ENCODE data around the gene SERPINB6. TPM values are rescaled to one million over a fixed set of nuclear protein-coding genes. Genes with fewer than 3 reads are reported as not detected.
A peak's percentile ranks its signal among the peaks of the same experiment; 100 is the strongest.
"Not testable (repeated sequence)": the region's sequence is repeated elsewhere in the genome, so short reads cannot be mapped to it uniquely, and the experiment has no call there.

SERPINB6 gene
- total RNA-seq, 1 donor from 2014 or later = 78.8 TPM

GRCh38 chr6:2976571-2977085, 5.3 kb upstream of the SERPINB6 start:
- ATAC-seq = no peak

DNA sequence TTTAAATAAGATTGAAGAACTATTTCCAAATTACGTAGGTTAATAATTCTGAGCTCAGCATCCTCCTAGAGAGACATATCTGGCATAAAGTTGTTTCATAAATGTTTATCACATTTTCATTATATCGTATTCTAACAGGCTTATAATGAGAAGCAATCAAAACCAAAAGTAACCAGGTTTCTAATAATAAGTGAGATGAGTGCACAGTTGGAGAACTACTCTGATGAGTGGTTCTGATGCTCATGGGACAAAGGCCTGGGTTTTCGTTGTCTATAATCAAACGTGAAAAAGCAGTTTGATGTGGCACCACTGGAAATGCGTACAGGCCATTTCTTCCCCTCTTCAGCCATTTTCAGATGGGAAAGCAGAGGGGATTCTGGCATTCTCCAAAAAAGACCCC, 4.7 kb upstream of the SERPINB6 start:
- ATAC-seq = no peak

GRCh38 chr6:2973676-2974075, 2.3 kb upstream of the SERPINB6 start:
- ATAC-seq = no peak

DNA sequence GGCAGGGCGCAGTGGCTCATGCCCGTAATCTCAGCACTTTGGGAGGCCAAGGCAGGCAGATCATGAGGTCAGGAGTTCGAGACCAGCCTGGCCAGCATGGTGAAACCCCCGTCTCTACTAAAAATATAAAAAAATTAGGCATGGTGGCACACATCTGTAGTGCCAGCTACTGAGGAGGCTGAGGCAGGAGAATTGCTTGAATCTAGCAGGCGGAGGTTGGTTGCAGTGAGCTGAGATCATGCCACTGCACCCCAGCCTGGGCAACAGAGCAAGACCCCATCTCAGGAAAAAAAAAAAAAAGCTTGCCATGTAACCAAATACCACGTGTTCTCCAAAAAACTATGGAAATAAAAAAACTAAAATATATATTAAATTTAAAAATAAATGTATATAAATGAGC, 1.8 kb upstream of the SERPINB6 start:
- not testable (repeated sequence) for ATAC-seq

DNA sequence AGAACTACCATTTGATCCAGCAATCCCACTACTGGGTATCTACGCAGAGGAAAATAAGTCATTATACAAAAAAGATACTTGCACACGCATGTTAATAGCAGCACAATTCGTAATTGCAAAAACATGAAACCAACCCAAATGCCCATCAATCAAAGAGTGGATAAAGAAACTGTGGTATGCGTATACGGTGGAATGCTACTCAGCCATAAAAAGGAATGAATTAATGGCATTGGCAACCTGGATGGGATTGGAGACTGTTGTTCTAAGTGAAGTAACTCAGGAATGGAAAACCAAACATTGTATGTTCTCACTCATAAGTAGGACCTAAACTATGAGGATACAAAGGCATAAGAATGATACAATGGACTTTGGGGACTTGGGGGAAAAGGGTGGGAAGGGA, 1.3 kb upstream of the SERPINB6 start:
- ATAC-seq = not testable (repeated sequence)

DNA sequence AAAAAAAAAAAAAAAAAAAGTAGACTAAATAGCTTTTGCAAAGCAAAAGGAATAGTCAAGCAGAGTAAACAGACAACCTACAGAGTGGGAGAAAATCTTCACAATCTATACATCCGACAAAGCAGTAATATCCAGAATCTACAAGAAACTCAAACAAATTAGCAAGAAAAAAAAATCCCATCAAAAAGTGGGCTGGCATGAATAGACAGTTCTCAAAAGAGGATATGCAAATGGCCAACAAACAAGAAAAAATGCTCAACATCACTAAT, 786 bp upstream of the SERPINB6 start:
- ATAC-seq = not testable (repeated sequence)

GRCh38 chr6:2970753-2971419, 481 bp downstream of the SERPINB6 start:
- ATAC-seq = peak; percentile 81

DNA sequence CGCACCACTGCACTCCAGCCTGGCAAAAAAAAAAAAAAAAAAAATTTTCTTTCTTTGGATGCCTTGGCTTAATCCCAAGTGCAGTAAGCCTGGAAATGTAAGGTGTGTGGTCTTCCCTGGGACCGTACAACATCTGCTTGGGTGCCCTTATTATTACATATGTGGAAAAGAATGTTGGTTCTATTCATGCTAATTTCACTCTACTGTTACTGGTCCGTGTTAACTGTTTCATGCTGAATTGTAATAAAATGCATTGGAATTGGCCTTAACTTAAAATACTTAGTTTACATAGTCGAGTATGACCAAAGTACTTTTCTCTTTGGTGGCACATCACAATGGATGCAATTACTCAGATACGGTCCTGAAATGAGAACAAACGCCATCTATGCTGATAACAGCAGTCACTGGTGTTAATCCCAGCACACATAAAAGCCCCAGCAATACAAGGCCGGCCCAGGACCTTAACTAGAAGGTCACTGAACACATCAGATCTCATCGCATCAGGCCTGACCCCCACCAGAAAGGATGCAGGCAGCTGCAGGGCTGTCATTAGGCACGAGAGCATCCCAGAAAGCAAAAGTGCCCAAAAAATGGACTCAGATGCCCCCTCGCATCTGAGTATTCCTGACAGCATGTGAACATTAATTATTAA, 1.2 kb downstream of the SERPINB6 start:
- ATAC-seq = no peak

DNA sequence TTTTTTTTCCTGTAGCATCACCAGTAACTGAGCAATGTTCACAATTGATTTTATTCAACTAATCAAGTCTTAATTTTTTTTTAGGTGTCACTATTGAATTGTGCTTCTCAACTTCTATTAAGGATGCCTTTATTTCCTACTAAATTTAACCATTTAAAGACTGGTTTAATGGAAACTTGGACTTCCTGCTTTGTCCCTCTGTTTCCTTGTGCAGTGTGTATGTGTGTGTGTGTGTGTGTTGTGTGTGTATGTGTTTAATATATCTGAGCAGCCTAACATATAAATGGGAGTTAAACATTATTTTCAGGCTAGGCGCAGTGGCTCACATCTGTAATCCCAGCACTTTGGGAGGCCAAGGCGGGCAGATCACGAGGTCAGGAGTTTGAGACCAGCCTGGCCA, 1.8 kb downstream of the SERPINB6 start:
- no peak for ATAC-seq

DNA sequence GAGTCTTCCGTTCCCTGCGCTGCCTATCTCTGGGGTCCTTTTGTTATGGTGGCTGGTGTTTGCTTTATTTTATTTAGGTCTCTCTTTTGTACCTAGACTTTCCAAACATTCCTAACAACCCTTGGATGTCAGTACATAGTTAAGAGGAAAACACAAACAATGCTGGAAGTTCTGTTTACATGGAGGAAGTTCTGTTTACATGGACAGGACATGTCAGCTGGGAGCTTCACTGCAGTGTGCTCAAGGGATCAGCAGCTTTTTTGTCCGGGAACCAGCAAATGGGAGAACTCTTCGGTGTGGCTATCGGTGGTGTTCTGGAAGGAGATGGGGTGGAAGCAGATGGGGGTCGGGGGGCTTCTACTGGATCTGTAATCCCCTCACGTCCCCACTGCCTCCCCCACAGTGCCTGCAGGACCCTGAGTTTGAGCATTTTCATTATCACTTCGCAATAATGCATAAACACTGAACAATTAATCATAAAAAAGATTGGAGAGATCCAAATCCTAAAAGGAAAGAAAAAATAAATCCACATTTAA, 2.7 kb downstream of the SERPINB6 start:
- ATAC-seq = no peak

DNA sequence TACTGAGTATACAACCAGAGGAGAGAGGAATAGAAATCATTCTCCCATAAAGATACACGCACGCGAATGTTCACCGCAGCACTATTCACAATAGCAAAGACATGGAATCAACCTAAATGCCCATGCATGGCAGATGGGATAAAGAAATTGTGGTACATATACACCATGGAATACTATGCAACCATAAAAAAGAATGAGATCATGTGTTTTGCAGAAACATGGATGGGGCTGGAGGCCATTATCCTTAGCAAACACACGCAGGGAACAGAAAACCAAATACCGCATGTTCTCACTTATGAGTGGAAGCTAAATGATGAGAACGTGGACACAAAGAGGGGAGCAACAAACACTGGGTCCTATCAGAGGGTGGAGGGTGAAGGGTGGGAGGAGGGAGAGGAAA, 3.4 kb downstream of the SERPINB6 start:
- ATAC-seq = no peak

- no peak for ATAC-seq
Measured at GRCh38 chr6:2966347-2966746, 5.0 kb downstream of the SERPINB6 start.

GRCh38 chr6:2964793-2965505, 6.4 kb downstream of the SERPINB6 start:
- no peak for ATAC-seq

GRCh38 chr6:2963756-2964155, 7.6 kb downstream of the SERPINB6 start:
- ATAC-seq = peak; percentile 24

- no peak for ATAC-seq
Measured at GRCh38 chr6:2962636-2963035, 8.7 kb downstream of the SERPINB6 start.

- peak; percentile 48 for ATAC-seq
Measured at GRCh38 chr6:2962004-2962403, 9.4 kb downstream of the SERPINB6 start.

- no peak for ATAC-seq
Measured at GRCh38 chr6:2961506-2961905, 9.9 kb downstream of the SERPINB6 start.

GRCh38 chr6:2960935-2961334, 10.4 kb downstream of the SERPINB6 start:
- ATAC-seq = no peak

GRCh38 chr6:2959909-2960719, 11.3 kb downstream of the SERPINB6 start:
- ATAC-seq = peak; percentile 72

DNA sequence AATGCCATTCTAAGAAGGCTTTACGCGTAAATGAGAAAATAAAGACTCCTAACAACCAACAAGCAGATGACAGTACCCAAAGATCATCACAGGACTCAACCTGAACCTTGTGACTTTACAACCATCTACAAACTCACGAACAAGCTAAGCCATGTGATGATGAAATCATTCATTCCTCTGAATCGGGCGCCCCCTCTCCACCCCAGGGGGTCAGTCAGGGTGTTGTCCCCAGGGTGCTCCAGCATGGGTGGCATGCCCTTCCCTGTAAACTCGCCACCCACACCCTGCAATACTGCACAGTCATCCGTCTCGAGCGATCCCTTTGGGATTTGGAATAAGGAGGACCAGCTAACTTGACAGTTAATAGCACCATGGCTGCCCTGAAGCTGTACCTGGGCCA, 12.6 kb downstream of the SERPINB6 start:
- peak; percentile 42 for ATAC-seq

- peak; percentile 20 for ATAC-seq
Measured at GRCh38 chr6:2958331-2958711, 13.0 kb downstream of the SERPINB6 start.

DNA sequence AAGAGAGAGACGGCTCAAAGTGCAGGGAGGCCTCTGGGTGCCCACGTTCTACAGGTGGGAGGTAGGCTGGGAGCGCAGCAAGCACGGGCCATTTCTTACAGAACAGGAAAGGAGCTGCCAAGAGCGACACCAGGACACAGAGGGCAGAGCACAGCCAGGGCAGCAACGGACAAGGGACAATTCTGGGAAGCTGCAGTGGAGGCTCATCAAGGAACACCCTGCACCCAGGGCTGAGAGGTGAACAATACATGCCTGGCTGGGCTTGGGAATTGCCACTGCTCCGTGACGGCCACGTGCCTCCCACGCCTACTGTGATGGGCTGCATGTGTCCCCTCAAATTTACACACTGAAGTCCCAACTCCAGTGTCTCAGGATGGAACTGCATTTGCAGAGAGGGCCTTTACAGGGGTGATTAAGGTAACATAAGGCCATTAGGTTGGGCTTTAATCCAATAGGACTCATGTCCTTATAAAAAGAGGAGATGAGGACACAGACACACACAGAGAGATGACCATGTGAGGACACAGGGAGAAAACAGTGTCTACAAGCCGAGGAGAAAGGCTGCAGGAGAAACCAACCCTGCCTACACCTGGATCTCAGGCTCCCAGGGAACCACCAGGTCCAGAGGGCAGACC, 13.6 kb downstream of the SERPINB6 start:
- no peak for ATAC-seq

Measured in esophagus mucosa (tissue), 1 donor.